IMR-90 (cell line): Measurements from ENCODE around the gene NPAS3. TPM values are rescaled to one million over a fixed set of nuclear protein-coding genes. Genes with fewer than 3 reads are reported as not detected.

Source experiments
- ATAC-seq: fragments of 200-7000 bp; cut with Tn5 transposase; 2 replicates; pipeline ENCODE4 v1.9.1; 2020; ENCODE audit warnings: low read depth, mild to moderate bottlenecking, moderate library complexity
- BruUV-seq: library from RNA; stranded (reverse); fragments of 400-500 nt; replicated peaks from 2 replicates; lab custom pipeline; 2021; lab: Mats Ljungman, UMichigan
- CTCF ChIA-PET: fragments of 300-600 bp; formaldehyde crosslinking; extraction: SDS; loops from one replicate; lab custom pipeline; 2021; ENCODE audit warnings: antibody characterized with exemption; lab: Yijun Ruan, JAX
- POLR2A ChIA-PET: fragments of 300-600 bp; sonication (Branson Sonifier 250); formaldehyde crosslinking; loops from one replicate; lab custom pipeline; 2022; ENCODE audit warnings: antibody characterized with exemption; ENCODE audit not compliant: unreplicated experiment; lab: Charles Lee
- DNase-seq: peaks from one replicate; pipeline ENCODE4 v3.0.0; 2013
- H2AFZ ChIP-seq: replicated peaks from 2 replicates; pipeline ENCODE3; 2013; ENCODE audit warnings: low read length, mild to moderate bottlenecking; ENCODE audit not compliant: poor library complexity
- H2AK5ac ChIP-seq: 2 replicates; pipeline ENCODE4 v1.6.1; 2013; ENCODE audit warnings: low read depth, low read length, inconsistent platforms
- H2AK9ac ChIP-seq: replicated peaks from 2 replicates; pipeline ENCODE3; 2013; ENCODE audit warnings: mild to moderate bottlenecking, low read depth, low read length, moderate library complexity; ENCODE audit not compliant: poor library complexity
- H2BK120ac ChIP-seq: 2 replicates; pipeline ENCODE4 v1.6.1; 2013; ENCODE audit warnings: low read depth, low read length, inconsistent platforms
- H2BK15ac ChIP-seq: 3 replicates; pipeline ENCODE4 v1.6.1; 2013; ENCODE audit warnings: low read depth, low read length, inconsistent platforms
- H2BK20ac ChIP-seq: 2 replicates; pipeline ENCODE4 v1.6.1; 2013; ENCODE audit warnings: low read depth, mild to moderate bottlenecking, inconsistent platforms, low read length, moderate library complexity
- H2BK5ac ChIP-seq: 2 replicates; pipeline ENCODE4 v1.6.1; 2013; ENCODE audit warnings: mild to moderate bottlenecking, low read depth, low read length, inconsistent platforms; ENCODE audit not compliant: poor library complexity, severe bottlenecking
- H3K14ac ChIP-seq: replicated peaks from 2 replicates; pipeline ENCODE4 v1.6.1; 2013; ENCODE audit warnings: low read depth, low read length, inconsistent platforms
- H3K18ac ChIP-seq: 2 replicates; pipeline ENCODE4 v1.6.1; 2013; ENCODE audit warnings: low read depth, low read length, control low read depth
- H3K23ac ChIP-seq: 2 replicates; pipeline ENCODE4 v1.6.1; 2013; ENCODE audit warnings: low read depth, low read length, inconsistent platforms
- H3K27ac ChIP-seq: 2 replicates; pipeline ENCODE4 v1.5.1; 2013; ENCODE audit warnings: mild to moderate bottlenecking, control low read depth, low read length; ENCODE audit not compliant: insufficient read depth
- H3K27me3 ChIP-seq: 2 replicates; pipeline ENCODE4 v1.6.1; 2013; ENCODE audit warnings: low read length; ENCODE audit not compliant: control insufficient read depth, insufficient read depth
- H3K36me3 ChIP-seq: 2 replicates; pipeline ENCODE4 v1.6.1; 2013; ENCODE audit warnings: low read length, mixed read lengths; ENCODE audit not compliant: control insufficient read depth, insufficient read depth
- H3K4ac ChIP-seq: 2 replicates; pipeline ENCODE4 v1.6.1; 2013; ENCODE audit warnings: low read depth, low read length, inconsistent platforms
- H3K4me1 ChIP-seq: 2 replicates; pipeline ENCODE4 v1.6.1; 2013; ENCODE audit warnings: low read length, mixed read lengths; ENCODE audit not compliant: control insufficient read depth, insufficient read depth
- H3K4me2 ChIP-seq: 2 replicates; pipeline ENCODE4 v1.6.1; 2013; ENCODE audit warnings: low read depth, mild to moderate bottlenecking, control low read depth, low read length, moderate library complexity
- H3K4me3 ChIP-seq: 2 replicates; pipeline ENCODE4 v1.5.1; 2013; ENCODE audit warnings: low read depth, mild to moderate bottlenecking, control low read depth, low read length, moderate library complexity; ENCODE audit not compliant: insufficient read depth
- H3K56ac ChIP-seq: 2 replicates; pipeline ENCODE4 v1.6.1; 2013; ENCODE audit warnings: low read length, inconsistent platforms; ENCODE audit not compliant: insufficient read depth; ENCODE audit errors: extremely low read depth
- H3K79me1 ChIP-seq, 2 experiments: 2 replicates each; pipeline ENCODE4 v1.6.1; 2013; ENCODE audit warnings: low read length in 2 of 2, inconsistent platforms in 1 of 2, low read depth in 1 of 2
- H3K9ac ChIP-seq: 2 replicates; pipeline ENCODE4 v1.6.1; 2013; ENCODE audit warnings: low read depth, low read length, control low read depth
- H3K9me1 ChIP-seq: 2 replicates; pipeline ENCODE4 v1.6.1; 2013; ENCODE audit warnings: low read length, inconsistent platforms; ENCODE audit not compliant: insufficient read depth
- H3K9me3 ChIP-seq: 2 replicates; pipeline ENCODE4 v1.6.1; 2013; ENCODE audit warnings: low read length; ENCODE audit not compliant: control insufficient read depth, insufficient read depth
- H4K20me1 ChIP-seq: 2 replicates; pipeline ENCODE4 v1.6.1; 2013; ENCODE audit warnings: low read length, inconsistent platforms; ENCODE audit not compliant: insufficient read depth
- H4K5ac ChIP-seq: 2 replicates; pipeline ENCODE4 v1.6.1; 2013; ENCODE audit warnings: mild to moderate bottlenecking, low read depth, low read length, control low read depth
- H4K8ac ChIP-seq, 2 experiments: 2 replicates each; pipeline ENCODE4 v1.6.1; 2013; ENCODE audit warnings: low read depth in 2 of 2, low read length in 2 of 2, control low read depth in 1 of 2, inconsistent platforms in 1 of 2
- H4K91ac ChIP-seq: 2 replicates; pipeline ENCODE4 v1.6.1; 2013; ENCODE audit warnings: low read depth, low read length, inconsistent platforms; ENCODE audit not compliant: insufficient read depth
- CHD1 ChIP-seq: IDR thresholded peaks from 2 replicates; pipeline ENCODE4 v1.6.1; 2012; ENCODE audit warnings: low read depth, low read length, improper control_type of control experiment
- MAFK ChIP-seq: IDR thresholded peaks from 2 replicates; pipeline ENCODE4 v1.6.1; 2012; ENCODE audit warnings: low read depth, low read length, improper control_type of control experiment
- MAZ ChIP-seq: IDR thresholded peaks from 2 replicates; pipeline ENCODE4 v1.6.1; 2012; ENCODE audit warnings: low read depth, mild to moderate bottlenecking, low read length, improper control_type of control experiment, moderate library complexity, borderline replicate concordance
- NFE2L2 ChIP-seq: fragments of 150-350 bp; IDR thresholded peaks from 2 replicates; pipeline ENCODE4 v1.6.1; 2016; ENCODE audit warnings: low read depth, mild to moderate bottlenecking, low read length
- RAD21 ChIP-seq: IDR thresholded peaks from 2 replicates; pipeline ENCODE4 v1.6.1; 2012; ENCODE audit warnings: low read length, improper control_type of control experiment
- RCOR1 ChIP-seq: IDR thresholded peaks from 2 replicates; pipeline ENCODE4 v1.6.1; 2012; ENCODE audit warnings: mild to moderate bottlenecking, low read length, improper control_type of control experiment; ENCODE audit not compliant: insufficient replicate concordance
- RFX5 ChIP-seq: IDR thresholded peaks from 2 replicates; pipeline ENCODE4 v1.8.0; 2012; ENCODE audit warnings: low read depth, mild to moderate bottlenecking, low read length, moderate library complexity
- WGBS, 2 experiments: methylation state at CpG; one replicate each; pipeline versions ENCODE4 v1.1.5 to v1.1.7; 2013; ENCODE audit warnings: missing lambda C conversion rate in 2 of 2; ENCODE audit not compliant: insufficient read length in 1 of 2; ENCODE audit errors: extremely low coverage in 2 of 2; 5-methylcytosine and 5-hydroxymethylcytosine counted together
- dilution Hi-C: fragments of 300-500 bp; cut with HindIII; formaldehyde crosslinking; loops from one replicate; pipeline ENCODE4 v1.14.3; 2018; ENCODE audit warnings: low sequenced_read_pairs; ENCODE audit not compliant: unreplicated experiment
- in situ Hi-C: fragments of 300-500 bp; cut with MboI; formaldehyde crosslinking; loops from 3 replicates; pipeline ENCODE4 v1.14.3; 2019; ENCODE audit warnings: low sequenced_read_pairs, inconsistent platforms, mixed read lengths
- intact Hi-C: fragments of 100-400 bp; cut with micrococcal nuclease; formaldehyde crosslinking; loops from 2 replicates; pipeline ENCODE4 v1.10.0; 2022
- polyA plus RNA-seq, 3 experiments: library from polyadenylated mRNA; depleted of rRNA; stranded (reverse); fragments of >200 nt; gene quantifications; 2 replicates each; pipeline ENCODE4 v1.2.3, GENCODE V29; 2012; ENCODE audit warnings: low replicate concordance in 1 of 3
- total RNA-seq: library from RNA; depleted of rRNA; stranded (reverse); fragments of >200 nt; gene quantifications from 2 replicates; pipeline ENCODE4 v1.2.3, GENCODE V29; 2012
- TF ChIP-seq, protein P1 (sequence below): fragments of 150-350 bp; IDR thresholded peaks from 2 replicates; pipeline ENCODE4 v1.6.1; 2016; ENCODE audit warnings: low read depth, mild to moderate bottlenecking, low read length, moderate library complexity, borderline replicate concordance

NPAS3 gene
- total and polyA plus RNA-seq, 2 of the 4 experiments (the other 2 are of a cell fraction), result not detected

DNA sequence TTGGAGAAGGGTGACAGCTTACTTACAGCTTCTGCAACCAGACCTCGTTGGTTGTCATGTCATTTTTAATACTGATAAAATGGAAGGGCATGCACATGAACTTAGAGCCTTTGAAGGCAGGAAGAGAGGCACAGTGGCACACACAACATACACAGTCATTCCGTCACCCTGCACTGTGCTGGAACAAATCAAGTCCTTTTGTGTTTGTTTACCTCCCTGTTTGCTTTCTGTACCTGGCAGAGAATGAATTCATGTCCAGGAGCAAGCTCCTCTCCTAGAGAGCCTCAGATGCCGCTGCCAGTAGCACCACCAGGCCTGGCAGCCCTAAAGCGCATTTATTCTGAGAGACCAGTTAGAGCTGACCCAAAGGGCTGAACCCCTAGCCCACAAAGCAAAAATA, 551.9 kb downstream of the NPAS3 start:
- Histone ChIP-seq H2AK5ac (no peak overlapping the region), H3K14ac (no peak overlapping the region), H3K27ac (no peak overlapping the region), H3K79me1 (no peaks in the 10 kb centered on the region), H4K5ac (no peak overlapping the region), H4K8ac (no peak overlapping the region), H3K56ac (no peak overlapping the region), H3K23ac (no peak overlapping the region), H3K4me2 (no peak overlapping the region), H2AFZ (no peak overlapping the region), H2BK120ac (no peak overlapping the region), H3K4me3 (no peak overlapping the region), H4K20me1 (no peaks in the 10 kb centered on the region), H3K27me3 (no peaks in the 10 kb centered on the region), H3K4ac (no peak overlapping the region), H2BK5ac (no peak overlapping the region), H4K91ac (no peak overlapping the region), H3K36me3 (no peaks in the 10 kb centered on the region), H3K9me1 (no peaks in the 10 kb centered on the region), H3K4me1 (no peaks in the 10 kb centered on the region), H2BK20ac (no peak overlapping the region), H2AK9ac (no peak overlapping the region), H2BK15ac (no peak overlapping the region), H3K18ac (no peak overlapping the region), H3K9me3 (no peaks in the 10 kb centered on the region), H3K9ac (no peak overlapping the region)
- intact Hi-C loops (no loop called here), in situ Hi-C loops (no loop called here), dilution Hi-C loops (no loop called here)
- DNase-seq (no peak), ATAC-seq (no peak)
- no TSS peak for BruUV-seq
- POLR2A ChIA-PET, result no interaction called here
- WGBS, 2 experiments, result 83% methylated on average over 1 of the region's 4 CpGs; no CpG with 5 or more reads in 1 of the 2 experiments
- CTCF ChIA-PET, result interaction anchor here (0.6 kb wide), 1 partner anchor 10 kb away, joined by 5 read pairs; no protein-coding TSS in a partner anchor
- no peak for TF ChIP-seq RFX5
- TF ChIP-seq RAD21, result no peak
- TF ChIP-seq MAFK, result no peak
- TF ChIP-seq, protein P1, sequence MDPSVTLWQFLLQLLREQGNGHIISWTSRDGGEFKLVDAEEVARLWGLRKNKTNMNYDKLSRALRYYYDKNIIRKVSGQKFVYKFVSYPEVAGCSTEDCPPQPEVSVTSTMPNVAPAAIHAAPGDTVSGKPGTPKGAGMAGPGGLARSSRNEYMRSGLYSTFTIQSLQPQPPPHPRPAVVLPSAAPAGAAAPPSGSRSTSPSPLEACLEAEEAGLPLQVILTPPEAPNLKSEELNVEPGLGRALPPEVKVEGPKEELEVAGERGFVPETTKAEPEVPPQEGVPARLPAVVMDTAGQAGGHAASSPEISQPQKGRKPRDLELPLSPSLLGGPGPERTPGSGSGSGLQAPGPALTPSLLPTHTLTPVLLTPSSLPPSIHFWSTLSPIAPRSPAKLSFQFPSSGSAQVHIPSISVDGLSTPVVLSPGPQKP, result no peak
- no peak for TF ChIP-seq RCOR1
- TF ChIP-seq MAZ, result no peak
- no peak for TF ChIP-seq NFE2L2
- TF ChIP-seq CHD1, result no peak
